RWPE2 (cell line): ENCODE data around the gene ERBB2.

Experiments
- ATAC-seq: fragments of 200-7000 bp; cut with Tn5 transposase; 3 replicates; pipeline ENCODE4 v1.9.1; 2021; ENCODE audit warnings: low read depth
- DNase-seq: peaks from one replicate; pipeline ENCODE4 v3.0.0-alpha.2; 2020; ENCODE audit warnings: low spot score
- H3K27ac ChIP-seq: fragments of 450-650 bp; 2 replicates; pipeline ENCODE4 v1.5.1; 2017; ENCODE audit warnings: mild to moderate bottlenecking; ENCODE audit not compliant: poor library complexity, severe bottlenecking
- H3K27me3 ChIP-seq: fragments of 250-450 bp; sonication (Bioruptor Pico); 2 replicates; pipeline ENCODE4 v1.5.1; 2021; ENCODE audit warnings: mild to moderate bottlenecking, moderate library complexity; ENCODE audit not compliant: insufficient read depth, poor library complexity, severe bottlenecking
- H3K36me3 ChIP-seq: fragments of 250-450 bp; sonication (Bioruptor Pico); 2 replicates; pipeline ENCODE4 v1.5.1; 2020; ENCODE audit warnings: low read depth, mild to moderate bottlenecking, moderate library complexity
- H3K4me1 ChIP-seq: fragments of 250-450 bp; sonication (Bioruptor Pico); 2 replicates; pipeline ENCODE4 v1.5.1; 2021; ENCODE audit warnings: mild to moderate bottlenecking, moderate library complexity; ENCODE audit not compliant: insufficient read depth, poor library complexity, severe bottlenecking
- H3K4me3 ChIP-seq: fragments of 250-450 bp; sonication (Bioruptor Pico); 2 replicates; pipeline ENCODE4 v1.5.1; 2021; ENCODE audit warnings: mild to moderate bottlenecking, moderate library complexity; ENCODE audit not compliant: severe bottlenecking
- H3K9me3 ChIP-seq: fragments of 250-450 bp; sonication (Bioruptor Pico); 2 replicates; pipeline ENCODE4 v1.5.1; 2021; ENCODE audit warnings: mild to moderate bottlenecking, moderate library complexity; ENCODE audit not compliant: severe bottlenecking
- TF ChIP-seq, protein P1 (sequence below): fragments of 450-650 bp; IDR thresholded peaks from one replicate; pipeline ENCODE4 v1.5.1; 2017; ENCODE audit warnings: mild to moderate bottlenecking, moderate library complexity; ENCODE audit not compliant: poor library complexity, severe bottlenecking

The ERBB2 gene

DNA sequence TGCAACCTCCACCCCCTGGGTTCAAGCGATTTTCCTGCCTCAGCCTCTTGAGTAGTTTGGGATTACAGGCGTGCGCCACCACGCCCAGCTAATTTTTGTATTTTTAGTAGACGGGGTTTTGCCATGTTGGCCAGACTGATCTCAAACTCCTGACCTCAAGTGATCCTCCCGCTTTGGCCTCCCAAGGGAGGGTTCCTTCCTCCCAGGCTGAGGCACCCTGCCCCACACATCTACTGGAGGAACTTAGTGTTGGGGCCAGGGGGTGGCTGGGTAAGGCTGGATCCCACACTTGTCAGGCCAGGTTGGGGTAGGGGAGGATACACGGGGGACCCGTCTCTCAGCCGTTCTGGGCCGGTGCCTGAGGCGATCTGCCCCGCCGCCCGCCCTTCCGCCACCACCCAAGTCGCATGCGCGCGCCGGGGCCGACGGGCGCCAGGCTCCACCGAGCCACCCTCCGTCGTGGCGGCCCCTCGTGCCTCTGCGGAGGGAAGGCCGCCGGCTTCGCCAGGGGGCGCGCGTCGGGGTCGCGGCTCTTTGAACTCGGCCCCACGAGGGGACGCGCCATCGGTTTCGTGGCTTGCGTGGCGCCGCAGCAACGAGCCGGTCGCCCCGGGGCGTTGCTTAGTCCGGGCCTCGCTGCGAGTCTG, 53.8 kb downstream of the ERBB2 start:
- peak; percentile 15; the same call in 2 of the 3 replicates for ATAC-seq
- TF ChIP-seq, protein P1, sequence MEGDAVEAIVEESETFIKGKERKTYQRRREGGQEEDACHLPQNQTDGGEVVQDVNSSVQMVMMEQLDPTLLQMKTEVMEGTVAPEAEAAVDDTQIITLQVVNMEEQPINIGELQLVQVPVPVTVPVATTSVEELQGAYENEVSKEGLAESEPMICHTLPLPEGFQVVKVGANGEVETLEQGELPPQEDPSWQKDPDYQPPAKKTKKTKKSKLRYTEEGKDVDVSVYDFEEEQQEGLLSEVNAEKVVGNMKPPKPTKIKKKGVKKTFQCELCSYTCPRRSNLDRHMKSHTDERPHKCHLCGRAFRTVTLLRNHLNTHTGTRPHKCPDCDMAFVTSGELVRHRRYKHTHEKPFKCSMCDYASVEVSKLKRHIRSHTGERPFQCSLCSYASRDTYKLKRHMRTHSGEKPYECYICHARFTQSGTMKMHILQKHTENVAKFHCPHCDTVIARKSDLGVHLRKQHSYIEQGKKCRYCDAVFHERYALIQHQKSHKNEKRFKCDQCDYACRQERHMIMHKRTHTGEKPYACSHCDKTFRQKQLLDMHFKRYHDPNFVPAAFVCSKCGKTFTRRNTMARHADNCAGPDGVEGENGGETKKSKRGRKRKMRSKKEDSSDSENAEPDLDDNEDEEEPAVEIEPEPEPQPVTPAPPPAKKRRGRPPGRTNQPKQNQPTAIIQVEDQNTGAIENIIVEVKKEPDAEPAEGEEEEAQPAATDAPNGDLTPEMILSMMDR: no peak
- H3K27ac ChIP-seq: peak overlapping the region; percentile 44
- no peaks in the 10 kb centered on the region for H3K9me3 ChIP-seq
- H3K4me1 ChIP-seq: peaks cover 19% of the 10 kb centered on the region
- no peaks in the 10 kb centered on the region for H3K27me3 ChIP-seq
- H3K4me3 ChIP-seq: peak overlapping the region; percentile 43
- no peak for DNase-seq
- H3K36me3 ChIP-seq: no peaks in the 10 kb centered on the region

DNA sequence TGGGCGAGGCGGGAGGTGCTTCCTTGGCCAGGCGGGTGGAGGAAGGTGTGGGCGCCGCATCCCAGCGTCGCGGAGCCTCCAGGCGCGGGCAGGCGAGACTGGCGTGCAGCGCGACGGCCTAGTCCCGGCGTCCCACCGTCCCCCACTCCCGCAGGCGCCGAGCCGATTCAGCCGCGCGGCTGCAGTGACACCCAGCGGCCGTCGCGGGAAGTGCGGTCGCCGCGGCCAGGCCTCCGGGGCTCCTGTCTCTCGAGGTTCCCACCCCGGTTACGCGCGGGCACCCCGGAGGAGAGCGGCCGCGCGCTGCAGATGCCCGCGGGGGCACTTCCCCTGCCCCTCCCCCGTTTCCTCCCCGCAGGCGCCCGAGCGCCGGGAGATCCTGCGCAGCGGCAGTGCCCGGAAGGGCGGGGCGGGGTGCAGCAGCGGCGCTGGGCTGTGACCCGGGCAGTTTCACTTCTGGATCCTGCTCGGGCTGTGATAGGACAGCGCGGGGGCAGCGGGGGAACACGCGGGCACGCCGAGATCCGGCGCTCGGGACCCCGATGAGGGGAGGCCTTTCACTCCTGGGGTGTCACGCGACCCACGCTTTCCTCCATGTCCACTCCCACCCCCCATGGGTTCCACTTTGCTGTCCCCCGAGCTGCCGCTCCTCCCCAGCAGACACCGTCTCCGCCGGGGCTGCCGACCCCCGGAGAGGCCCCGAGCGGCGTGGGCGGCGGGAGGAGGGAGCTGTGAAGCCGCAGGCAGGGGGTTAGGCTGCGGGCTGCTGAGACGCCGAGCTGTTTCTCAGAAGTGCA, 54.5 kb downstream of the ERBB2 start:
- ATAC-seq (peak; percentile 81), DNase-seq (peak; percentile 90)
- H3K27me3 ChIP-seq: no peaks in the 10 kb centered on the region
- TF ChIP-seq, protein P1: peak; percentile 98
- peak overlapping the region; percentile 43 for H3K4me3 ChIP-seq
- peaks cover 14% of the 10 kb centered on the region for H3K4me1 ChIP-seq
- peak overlapping the region; percentile 44 for H3K27ac ChIP-seq
- H3K9me3 ChIP-seq: no peaks in the 10 kb centered on the region
- H3K36me3 ChIP-seq: no peaks in the 10 kb centered on the region

DNA sequence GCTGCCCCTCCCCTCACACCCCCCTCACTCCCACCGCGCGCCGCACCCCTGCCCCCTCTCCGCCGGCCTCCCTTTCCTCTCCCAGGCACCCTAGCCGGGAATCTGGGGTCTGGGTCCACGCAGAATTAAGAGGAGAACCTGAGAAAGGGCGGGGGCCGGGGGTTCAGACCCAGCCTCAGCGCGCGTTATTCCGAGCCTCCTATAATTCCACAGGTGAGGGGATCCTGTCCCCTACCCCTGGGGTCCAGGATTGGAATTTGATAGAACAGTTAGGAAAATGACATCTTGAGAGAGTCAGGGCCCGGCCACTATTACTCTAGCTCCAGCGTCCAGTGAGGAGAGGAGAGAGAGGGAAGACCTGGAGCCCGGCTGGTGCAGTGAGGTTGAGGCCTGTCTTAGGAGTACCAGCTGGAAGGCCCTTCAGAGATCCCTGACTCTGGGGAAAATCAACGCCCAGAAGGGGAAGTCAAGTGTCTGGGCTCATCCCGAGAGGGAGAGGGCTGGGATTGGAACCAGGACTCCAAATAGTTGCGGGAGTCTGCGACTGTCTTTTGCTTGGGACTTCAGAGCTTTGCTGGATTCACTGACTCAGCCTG, 55.2 kb downstream of the ERBB2 start:
- TF ChIP-seq, protein P1: no peak
- Histone ChIP-seq H3K27ac (peak overlapping the region; percentile 44), H3K4me3 (peak overlapping the region; percentile 43), H3K4me1 (peaks cover 7% of the 10 kb centered on the region), H3K36me3 (no peaks in the 10 kb centered on the region), H3K27me3 (no peaks in the 10 kb centered on the region), H3K9me3 (no peaks in the 10 kb centered on the region)
- no peak for ATAC-seq
- DNase-seq: no peak

DNA sequence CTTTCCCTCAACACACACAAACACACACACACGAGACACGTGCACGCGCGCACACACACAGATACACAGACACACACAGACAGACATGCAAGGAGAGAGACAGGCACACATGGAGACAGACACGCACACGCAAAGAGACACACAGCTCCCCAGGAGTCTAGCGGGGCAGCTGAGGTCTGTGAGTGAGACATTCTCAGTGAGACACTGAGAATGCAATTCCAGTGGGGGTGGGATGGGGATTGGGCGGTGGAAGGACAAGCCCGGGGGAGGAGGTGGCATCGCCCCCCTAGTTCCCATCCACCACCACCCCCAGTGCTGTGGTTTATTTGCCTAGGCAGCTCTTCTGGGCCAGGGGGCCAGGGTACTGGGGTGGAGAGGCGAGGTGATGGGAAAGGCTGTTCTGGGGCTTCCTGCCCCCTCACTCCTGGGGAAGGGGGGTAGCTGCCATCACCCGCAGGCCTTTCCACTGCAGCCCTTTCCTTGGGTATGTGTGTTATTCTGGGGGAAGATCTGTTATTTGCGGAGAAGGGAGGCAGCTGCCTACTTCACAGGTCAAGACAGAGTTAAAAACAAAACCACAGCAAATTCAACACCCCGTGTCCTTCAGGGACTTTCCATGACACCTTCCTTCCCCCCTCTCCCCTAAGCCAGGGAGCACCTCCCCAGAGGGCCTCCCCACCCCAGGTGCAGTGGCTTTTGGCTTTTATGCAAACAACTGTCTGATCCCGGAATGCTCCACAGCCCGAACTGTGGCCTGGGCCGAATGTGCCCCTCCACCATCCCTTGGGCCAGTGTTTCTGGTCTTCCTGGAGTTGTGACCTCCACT, 55.9 kb downstream of the ERBB2 start:
- peaks cover under 1% of the 10 kb centered on the region for H3K4me1 ChIP-seq
- ATAC-seq (no peak), DNase-seq (no peak)
- H3K27ac ChIP-seq: no peak overlapping the region
- no peaks in the 10 kb centered on the region for H3K27me3 ChIP-seq
- no peaks in the 10 kb centered on the region for H3K36me3 ChIP-seq
- H3K9me3 ChIP-seq: no peaks in the 10 kb centered on the region
- no peak overlapping the region for H3K4me3 ChIP-seq
- TF ChIP-seq, protein P1: no peak
